H9 (cell line): ENCODE measurements around the gene LAP3. TPM values are rescaled to one million over a fixed set of nuclear protein-coding genes. Genes with fewer than 3 reads are reported as not detected.

Experiments
- DNase-seq: peaks from one replicate; pipeline ENCODE4 v3.0.0-alpha.2; 2017
- H2AFZ ChIP-seq: one replicate; pipeline ENCODE4 v1.6.1; 2013; ENCODE audit warnings: mild to moderate bottlenecking, low read length, control low read depth, moderate library complexity
- H2AK5ac ChIP-seq: 2 replicates; pipeline ENCODE4 v1.6.1; 2013; ENCODE audit warnings: low read length, control low read depth, mixed read lengths; ENCODE audit not compliant: insufficient read length
- H2BK120ac ChIP-seq: one replicate; pipeline ENCODE4 v1.6.1; 2013; ENCODE audit warnings: low read depth, mild to moderate bottlenecking, low read length, control low read depth, inconsistent platforms; ENCODE audit not compliant: poor library complexity, severe bottlenecking
- H2BK12ac ChIP-seq: 2 replicates; pipeline ENCODE4 v1.6.1; 2013; ENCODE audit warnings: low read length, control low read depth, mixed read lengths, low read depth; ENCODE audit not compliant: insufficient read length
- H2BK15ac ChIP-seq: 2 replicates; pipeline ENCODE4 v1.6.1; 2013; ENCODE audit warnings: low read depth, low read length, control low read depth
- H2BK20ac ChIP-seq: one replicate; pipeline ENCODE4 v1.6.1; 2013; ENCODE audit warnings: low read depth, mild to moderate bottlenecking, low read length, control low read depth, inconsistent platforms; ENCODE audit not compliant: poor library complexity, severe bottlenecking
- H2BK5ac ChIP-seq: 2 replicates; pipeline ENCODE4 v1.6.1; 2013; ENCODE audit warnings: low read length, control low read depth, mixed read lengths; ENCODE audit not compliant: insufficient read length
- H3K14ac ChIP-seq: 2 replicates; pipeline ENCODE4 v1.6.1; 2013; ENCODE audit warnings: low read length, control low read depth; ENCODE audit not compliant: insufficient read depth
- H3K18ac ChIP-seq: 2 replicates; pipeline ENCODE4 v1.6.1; 2013; ENCODE audit warnings: low read depth, mild to moderate bottlenecking, mixed read lengths, low read length, control low read depth; ENCODE audit not compliant: insufficient read length
- H3K23ac ChIP-seq: 2 replicates; pipeline ENCODE4 v1.6.1; 2013; ENCODE audit warnings: low read length, control low read depth, mixed read lengths, low read depth; ENCODE audit not compliant: insufficient read length
- H3K23me2 ChIP-seq: 2 replicates; pipeline ENCODE4 v1.6.1; 2013; ENCODE audit warnings: low read depth, mild to moderate bottlenecking, mixed read lengths, low read length, control low read depth; ENCODE audit not compliant: insufficient read length, poor library complexity, severe bottlenecking
- H3K27ac ChIP-seq: 2 replicates; pipeline ENCODE4 v1.5.1; 2013; ENCODE audit warnings: low read length, control low read depth, mixed read lengths, low read depth; ENCODE audit not compliant: insufficient read length
- H3K27me3 ChIP-seq: 2 replicates; pipeline ENCODE4 v1.6.1; 2013; ENCODE audit warnings: low read length, control low read depth, inconsistent platforms; ENCODE audit not compliant: insufficient read depth
- H3K4ac ChIP-seq: 2 replicates; pipeline ENCODE4 v1.6.1; 2013; ENCODE audit warnings: low read depth, mild to moderate bottlenecking, control low read depth, inconsistent platforms, low read length, moderate library complexity
- H3K4me1 ChIP-seq: 2 replicates; pipeline ENCODE4 v1.6.1; 2013; ENCODE audit warnings: low read length, control low read depth, inconsistent platforms; ENCODE audit not compliant: insufficient read depth
- H3K4me2 ChIP-seq: 2 replicates; pipeline ENCODE4 v1.6.1; 2013; ENCODE audit warnings: low read length, control low read depth, mixed read lengths; ENCODE audit not compliant: insufficient read length, insufficient read depth
- H3K56ac ChIP-seq: 2 replicates; pipeline ENCODE4 v1.6.1; 2013; ENCODE audit warnings: low read depth, mild to moderate bottlenecking, mixed read lengths, low read length, control low read depth; ENCODE audit not compliant: insufficient read length
- H3K79me1 ChIP-seq: 2 replicates; pipeline ENCODE4 v1.6.1; 2013; ENCODE audit warnings: low read depth, mild to moderate bottlenecking, moderate library complexity, low read length, control low read depth, inconsistent platforms; ENCODE audit not compliant: insufficient read depth, poor library complexity, severe bottlenecking
- H3K79me2 ChIP-seq: 2 replicates; pipeline ENCODE4 v1.6.1; 2013; ENCODE audit warnings: low read length, control low read depth, inconsistent platforms; ENCODE audit not compliant: insufficient read depth
- H3K9ac ChIP-seq: 2 replicates; pipeline ENCODE4 v1.6.1; 2013; ENCODE audit warnings: low read length, control low read depth, mixed read lengths; ENCODE audit not compliant: insufficient read length; ENCODE audit errors: extremely low read depth
- H3K9me3 ChIP-seq: one replicate; pipeline ENCODE4 v1.6.1; 2013; ENCODE audit warnings: low read depth, low read length, inconsistent platforms; ENCODE audit not compliant: control insufficient read depth
- H3T11ph ChIP-seq: one replicate; pipeline ENCODE4 v1.6.1; 2013; ENCODE audit warnings: mild to moderate bottlenecking, low read length, control low read depth, inconsistent platforms
- H4K20me1 ChIP-seq: one replicate; pipeline ENCODE4 v1.6.1; 2013; ENCODE audit not compliant: control insufficient read depth, insufficient read length, insufficient read depth
- H4K5ac ChIP-seq: 2 replicates; pipeline ENCODE4 v1.6.1; 2013; ENCODE audit warnings: low read depth, mild to moderate bottlenecking, mixed read lengths, low read length, control low read depth; ENCODE audit not compliant: insufficient read length
- H4K8ac ChIP-seq: replicated peaks from 2 replicates; pipeline ENCODE4 v1.6.1; 2013; ENCODE audit warnings: low read length, control low read depth, mixed read lengths, low read depth; ENCODE audit not compliant: insufficient read length
- H4K91ac ChIP-seq: 2 replicates; pipeline ENCODE4 v1.6.1; 2013; ENCODE audit warnings: low read depth, mild to moderate bottlenecking, moderate library complexity, mixed read lengths, low read length, control low read depth; ENCODE audit not compliant: insufficient read length
- H3K27ac Mint-ChIP-seq, 3 experiments: 2 replicates in 2 of 3; 3 replicates in 1 of 3; pipeline ENCODE4 v1.8.0; 2020 to 2021; ENCODE audit warnings: mixed read lengths in 3 of 3, mild to moderate bottlenecking in 1 of 3, moderate library complexity in 1 of 3
- H3K27me3 Mint-ChIP-seq: 2 replicates; pipeline ENCODE4 v1.8.0; 2021; ENCODE audit warnings: low read depth, mild to moderate bottlenecking, moderate library complexity, mixed read lengths
- H3K36me3 Mint-ChIP-seq, 3 experiments: 2 replicates in 2 of 3; 3 replicates in 1 of 3; pipeline ENCODE4 v1.8.0; 2020 to 2021; ENCODE audit warnings: low read depth in 3 of 3, mixed read lengths in 3 of 3; ENCODE audit not compliant: insufficient read depth in 1 of 3
- H3K4me1 Mint-ChIP-seq, 2 experiments: 2 replicates each; pipeline ENCODE4 v1.8.0; 2020; ENCODE audit warnings: mixed read lengths in 2 of 2
- H3K4me3 Mint-ChIP-seq, 2 experiments: 2 replicates in 1 of 2; 3 replicates in 1 of 2; pipeline ENCODE4 v1.8.0; 2020 to 2021; ENCODE audit warnings: mild to moderate bottlenecking in 2 of 2, mixed read lengths in 2 of 2, moderate library complexity in 1 of 2
- H3K9me3 Mint-ChIP-seq, 2 experiments: 2 replicates in 1 of 2; 3 replicates in 1 of 2; pipeline ENCODE4 v1.8.0; 2020; ENCODE audit warnings: mild to moderate bottlenecking in 2 of 2, mixed read lengths in 2 of 2, moderate library complexity in 1 of 2
- WGBS: extraction: QIAGEN DNeasy Blood & Tissue Kit; methylation state at CpG from one replicate; pipeline ENCODE4 v1.1.7; 2013; ENCODE audit warnings: missing lambda C conversion rate, low lambda C conversion rate, mixed read lengths; ENCODE audit not compliant: insufficient read length; ENCODE audit errors: extremely low coverage; 5-methylcytosine and 5-hydroxymethylcytosine counted together
- long read RNA-seq: library from polyadenylated mRNA; unstranded; transcript quantifications from one replicate; pipeline ENCODE4 v2.0.0, GENCODE V29; 2020
- total RNA-seq: library from RNA; stranded (reverse); gene quantifications from 2 replicates; pipeline ENCODE4 v1.2.1, GENCODE V29; 2021
- TF ChIP-seq, protein P1 (sequence below): fragments of 200-600 bp; sonication (generic); conservative IDR thresholded peaks from 3 replicates; pipeline ENCODE4 v1.8.0; 2021; ENCODE audit warnings: antibody characterized with exemption, mild to moderate bottlenecking

The LAP3 gene
- total RNA-seq: 48.1 and 53.2 TPM in 2 replicates
- long read RNA-seq, transcript LAP3-201 (13 exons, 2,213 nt): major isoform, 532 of 577 reads
- long read RNA-seq, partial matches to known transcripts: 9 of 577 reads
- long read RNA-seq, other reads (novel, unspliced or antisense): 34 of 577 reads

DNA sequence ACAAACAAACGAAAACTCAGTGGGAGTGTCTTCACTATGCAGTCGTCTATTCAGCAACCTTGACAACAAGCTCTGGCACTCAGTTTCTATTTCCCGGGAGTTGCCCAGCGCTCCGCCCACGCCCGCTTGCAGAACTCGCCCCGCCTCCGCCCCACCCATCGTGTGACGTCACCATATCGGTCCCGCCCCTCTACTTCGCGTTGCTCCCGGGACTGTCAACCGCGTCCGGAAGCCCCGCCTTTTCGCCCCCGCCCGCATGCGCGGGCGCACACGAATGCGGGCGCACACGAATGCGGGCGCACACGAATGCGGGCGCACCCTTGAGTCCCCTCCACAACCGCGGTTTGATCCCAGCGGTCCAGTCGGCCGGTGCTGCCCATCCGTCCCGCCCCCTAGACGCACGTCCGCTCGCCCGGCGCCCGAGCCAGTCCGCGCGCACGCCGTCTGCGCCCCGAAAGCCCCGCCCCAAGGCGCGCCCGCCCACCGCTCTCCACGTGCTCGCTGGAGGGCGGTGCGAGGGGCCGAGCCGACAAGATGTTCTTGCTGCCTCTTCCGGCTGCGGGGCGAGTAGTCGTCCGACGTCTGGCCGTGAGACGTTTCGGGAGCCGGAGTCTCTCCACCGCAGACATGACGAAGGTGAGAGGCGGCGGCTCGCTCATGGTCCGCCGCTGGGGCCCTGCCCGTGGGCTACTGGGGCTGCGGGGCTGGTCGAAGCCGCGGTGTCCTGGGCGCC is at the start of gene LAP3:
TSS of gene LAP3 (plus strand) at position 267 of the 733 bp plus-strand sequence. CDS start at position 535, 268 bp downstream.
- Histone ChIP-seq H2BK12ac (no peak within 1 kb of the TSS), H3K4me2 (peak within 1 kb of the TSS; percentile 96), H3K14ac (peak within 1 kb of the TSS; percentile 81), H2AK5ac (no peak within 1 kb of the TSS), H3K56ac (no peak within 1 kb of the TSS), H3K4me1 (no peaks in the 10 kb centered on the region; the same call in 1 of the 2 replicates), H3K4ac (no peak within 1 kb of the TSS), H3K79me2 (no peaks in the 10 kb centered on the region), H3K79me1 (no peaks in the 10 kb centered on the region), H2BK5ac (no peak within 1 kb of the TSS), H2BK120ac (no peak within 1 kb of the TSS), H3K9me3 (no peaks in the 10 kb centered on the region), H3K23me2 (peaks cover 9% of the 10 kb centered on the region), H2BK20ac (no peak within 1 kb of the TSS), H4K5ac (no peak within 1 kb of the TSS), H4K20me1 (no peaks in the 10 kb centered on the region), H3K27ac (no peak within 1 kb of the TSS), H2BK15ac (no peak within 1 kb of the TSS), H4K91ac (no peak within 1 kb of the TSS), H3K9ac (peak within 1 kb of the TSS; percentile 70), H3K23ac (no peak within 1 kb of the TSS), H3K27me3 (no peaks in the 10 kb centered on the region; the same call in 1 of the 2 replicates), H3K18ac (peak within 1 kb of the TSS; percentile 60), H3T11ph (no peak within 1 kb of the TSS), H4K8ac (no peak within 1 kb of the TSS), H2AFZ (peak within 1 kb of the TSS; percentile 36)
- peak; percentile 96 for DNase-seq
- WGBS: no CpG with 5 or more reads among the region's 91 CpGs
- TF ChIP-seq, protein P1, sequence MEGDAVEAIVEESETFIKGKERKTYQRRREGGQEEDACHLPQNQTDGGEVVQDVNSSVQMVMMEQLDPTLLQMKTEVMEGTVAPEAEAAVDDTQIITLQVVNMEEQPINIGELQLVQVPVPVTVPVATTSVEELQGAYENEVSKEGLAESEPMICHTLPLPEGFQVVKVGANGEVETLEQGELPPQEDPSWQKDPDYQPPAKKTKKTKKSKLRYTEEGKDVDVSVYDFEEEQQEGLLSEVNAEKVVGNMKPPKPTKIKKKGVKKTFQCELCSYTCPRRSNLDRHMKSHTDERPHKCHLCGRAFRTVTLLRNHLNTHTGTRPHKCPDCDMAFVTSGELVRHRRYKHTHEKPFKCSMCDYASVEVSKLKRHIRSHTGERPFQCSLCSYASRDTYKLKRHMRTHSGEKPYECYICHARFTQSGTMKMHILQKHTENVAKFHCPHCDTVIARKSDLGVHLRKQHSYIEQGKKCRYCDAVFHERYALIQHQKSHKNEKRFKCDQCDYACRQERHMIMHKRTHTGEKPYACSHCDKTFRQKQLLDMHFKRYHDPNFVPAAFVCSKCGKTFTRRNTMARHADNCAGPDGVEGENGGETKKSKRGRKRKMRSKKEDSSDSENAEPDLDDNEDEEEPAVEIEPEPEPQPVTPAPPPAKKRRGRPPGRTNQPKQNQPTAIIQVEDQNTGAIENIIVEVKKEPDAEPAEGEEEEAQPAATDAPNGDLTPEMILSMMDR: no peak
- Mint-ChIP-seq H3K27me3 (peaks cover 6% of the 10 kb centered on the region; the same call in 1 of the 2 replicates), H3K27ac (peak within 1 kb of the TSS; percentile 72 to 97 (median 94); a peak in 6 of 7 replicates), H3K9me3 (no peaks in the 10 kb centered on the region; a peak in 1 of 5 replicates), H3K36me3 (peaks cover 5 to 26% (median 21%) of the 10 kb centered on the region in 3 experiments; a peak in 6 of 7 replicates), H3K4me3 (peak within 1 kb of the TSS; percentile 82 to 90), H3K4me1 (peaks cover 17% of the 10 kb centered on the region in 2 experiments)
